HG02981 (cell line): ENCODE measurements around the gene TEX28.
"Not testable (repeated sequence)": the region's sequence is repeated elsewhere in the genome, so short reads cannot be mapped to it uniquely, and the experiment has no call there.

Experiments used
- ATAC-seq: cut with Tn5 transposase; IDR thresholded peaks from one replicate; pipeline ENCODE4 v1.9.1; 2021; ENCODE audit warnings: mild to moderate bottlenecking, moderate library complexity; ENCODE audit not compliant: unreplicated experiment

TEX28 gene

GRCh38 chrX:154294791-154295574 lies at the start of gene TEX28:
Gene TEX28 (minus strand): TSS chrX:154295124. CDS start chrX:154292117, 3,007 bp downstream.
- ATAC-seq, result no peak

- ATAC-seq, result peak; percentile 27
These were observed 48.7 kb upstream of the TEX28 start for GRCh38 chrX:154343620-154344019.

- not testable (repeated sequence) for ATAC-seq
These were observed 48.1 kb upstream of the TEX28 start for GRCh38 chrX:154343063-154343462.

- peak; percentile 71 for ATAC-seq
These were observed 46.7 kb upstream of the TEX28 start for GRCh38 chrX:154341399-154342298.

- no peak for ATAC-seq
These were observed 39.6 kb upstream of the TEX28 start for GRCh38 chrX:154334496-154334895.

- ATAC-seq, result peak; percentile 59
These were observed 38.9 kb upstream of the TEX28 start for GRCh38 chrX:154333837-154334271.

GRCh38 chrX:154333116-154333515 lies 38.2 kb upstream of the TEX28 start:
- no peak for ATAC-seq

GRCh38 chrX:154332561-154332960 lies 37.6 kb upstream of the TEX28 start:
- no peak for ATAC-seq

- ATAC-seq, result no peak
These were observed 34.4 kb upstream of the TEX28 start for GRCh38 chrX:154329294-154329693.

GRCh38 chrX:154328646-154329045 lies 33.7 kb upstream of the TEX28 start:
- ATAC-seq, result no peak

- no peak for ATAC-seq
These were observed 32.3 kb upstream of the TEX28 start for GRCh38 chrX:154327038-154327820.

GRCh38 chrX:154325541-154325940 lies 30.6 kb upstream of the TEX28 start:
- no peak for ATAC-seq

- no peak for ATAC-seq
These were observed 28.6 kb upstream of the TEX28 start for GRCh38 chrX:154323537-154323936.

GRCh38 chrX:154322890-154323289 lies 28.0 kb upstream of the TEX28 start:
- no peak for ATAC-seq

GRCh38 chrX:154321594-154321993 lies 26.7 kb upstream of the TEX28 start:
- ATAC-seq, result no peak

GRCh38 chrX:154321152-154321551 lies 26.2 kb upstream of the TEX28 start:
- no peak for ATAC-seq

GRCh38 chrX:154320406-154320805 lies 25.5 kb upstream of the TEX28 start:
- no peak for ATAC-seq

GRCh38 chrX:154317391-154317995 lies 22.6 kb upstream of the TEX28 start:
- no peak for ATAC-seq

- ATAC-seq, result no peak
These were observed 20.5 kb upstream of the TEX28 start for GRCh38 chrX:154315416-154315815.

GRCh38 chrX:154313147-154313546 lies 18.2 kb upstream of the TEX28 start:
- no peak for ATAC-seq

- no peak for ATAC-seq
These were observed 17.2 kb upstream of the TEX28 start for GRCh38 chrX:154312116-154312515.
